ENCODE data around the gene ARMS2.

Gene ARMS2

DNA sequence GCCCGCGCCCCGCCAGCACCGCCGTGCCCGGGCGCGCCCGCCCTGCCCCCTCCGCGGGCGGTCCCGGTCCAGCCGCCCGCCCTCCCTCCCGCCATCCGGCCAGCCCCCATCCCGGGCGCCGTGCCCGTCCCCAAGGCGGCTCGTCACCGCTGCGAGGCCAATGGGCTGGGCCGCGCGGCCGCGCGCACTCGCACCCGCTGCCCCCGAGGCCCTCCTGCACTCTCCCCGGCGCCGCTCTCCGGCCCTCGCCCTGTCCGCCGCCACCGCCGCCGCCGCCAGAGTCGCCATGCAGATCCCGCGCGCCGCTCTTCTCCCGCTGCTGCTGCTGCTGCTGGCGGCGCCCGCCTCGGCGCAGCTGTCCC is 6.9 kb downstream of the ARMS2 start, which contains the start of gene HTRA1:
TSS of gene HTRA1 (plus strand) at position 187 of the 362 bp plus-strand sequence. CDS start at position 287, 100 bp downstream.
- Histone ChIP-seq H3K9me3 (ENCODE audit: low read length) (no peaks in the 10 kb centered on the region), H3K27me3 (ENCODE audit: insufficient read depth, low read length) (no peaks in the 10 kb centered on the region), H3K9ac (ENCODE audit: low read length) (no peak within 1 kb of the TSS), H3K27ac (ENCODE audit: low read depth, low read length, poor library complexity, severe bottlenecking) (no peak within 1 kb of the TSS), H2AFZ (ENCODE audit: low read length) (no peak within 1 kb of the TSS), H3K4me1 (ENCODE audit: insufficient read depth, low read length, severe bottlenecking) (no peaks in the 10 kb centered on the region), H3F3A (ENCODE audit: insufficient read depth, low read length) (no peaks in the 10 kb centered on the region), H4K20me1 (ENCODE audit: insufficient read depth, low read length) (no peaks in the 10 kb centered on the region), H3K4me2 (ENCODE audit: low read length) (no peak within 1 kb of the TSS), H3K9me2 (ENCODE audit: low read depth, low read length) (no peaks in the 10 kb centered on the region), H3K79me2 (ENCODE audit: insufficient read depth, low read length) (no peaks in the 10 kb centered on the region), H3K36me3 (ENCODE audit: insufficient read depth, low read length) (no peaks in the 10 kb centered on the region), H3K4me3 (ENCODE audit: low read depth, low read length, poor library complexity, severe bottlenecking) (no peak within 1 kb of the TSS)
- no peak for TF ChIP-seq EZH2 (IDR thresholded peaks at IDR 0.05; ENCODE audit: borderline replicate concordance, low read length)
- TF ChIP-seq, protein P1, sequence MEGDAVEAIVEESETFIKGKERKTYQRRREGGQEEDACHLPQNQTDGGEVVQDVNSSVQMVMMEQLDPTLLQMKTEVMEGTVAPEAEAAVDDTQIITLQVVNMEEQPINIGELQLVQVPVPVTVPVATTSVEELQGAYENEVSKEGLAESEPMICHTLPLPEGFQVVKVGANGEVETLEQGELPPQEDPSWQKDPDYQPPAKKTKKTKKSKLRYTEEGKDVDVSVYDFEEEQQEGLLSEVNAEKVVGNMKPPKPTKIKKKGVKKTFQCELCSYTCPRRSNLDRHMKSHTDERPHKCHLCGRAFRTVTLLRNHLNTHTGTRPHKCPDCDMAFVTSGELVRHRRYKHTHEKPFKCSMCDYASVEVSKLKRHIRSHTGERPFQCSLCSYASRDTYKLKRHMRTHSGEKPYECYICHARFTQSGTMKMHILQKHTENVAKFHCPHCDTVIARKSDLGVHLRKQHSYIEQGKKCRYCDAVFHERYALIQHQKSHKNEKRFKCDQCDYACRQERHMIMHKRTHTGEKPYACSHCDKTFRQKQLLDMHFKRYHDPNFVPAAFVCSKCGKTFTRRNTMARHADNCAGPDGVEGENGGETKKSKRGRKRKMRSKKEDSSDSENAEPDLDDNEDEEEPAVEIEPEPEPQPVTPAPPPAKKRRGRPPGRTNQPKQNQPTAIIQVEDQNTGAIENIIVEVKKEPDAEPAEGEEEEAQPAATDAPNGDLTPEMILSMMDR (IDR thresholded peaks at IDR 0.05; ENCODE audit: low read length): no peak

GRCh38 chr10:122461729-122462532 is 7.5 kb downstream of the ARMS2 start:
- Histone ChIP-seq H4K20me1 (ENCODE audit: insufficient read depth, low read length) (no peaks in the 10 kb centered on the region), H3K79me2 (ENCODE audit: insufficient read depth, low read length) (no peaks in the 10 kb centered on the region), H3F3A (ENCODE audit: insufficient read depth, low read length) (no peaks in the 10 kb centered on the region), H3K4me1 (ENCODE audit: insufficient read depth, low read length, severe bottlenecking) (no peaks in the 10 kb centered on the region), H3K27ac (ENCODE audit: low read depth, low read length, poor library complexity, severe bottlenecking) (no peak overlapping the region), H3K27me3 (ENCODE audit: insufficient read depth, low read length) (no peaks in the 10 kb centered on the region), H3K4me2 (ENCODE audit: low read length) (no peak overlapping the region), H3K4me3 (ENCODE audit: low read depth, low read length, poor library complexity, severe bottlenecking) (no peak overlapping the region), H3K9me3 (ENCODE audit: low read length) (no peaks in the 10 kb centered on the region), H3K9ac (ENCODE audit: low read length) (no peak overlapping the region), H3K36me3 (ENCODE audit: insufficient read depth, low read length) (no peaks in the 10 kb centered on the region), H3K9me2 (ENCODE audit: low read depth, low read length) (no peaks in the 10 kb centered on the region), H2AFZ (ENCODE audit: low read length) (no peak overlapping the region)
- TF ChIP-seq, protein P1 (IDR thresholded peaks at IDR 0.05; ENCODE audit: low read length): no peak
- no peak for TF ChIP-seq EZH2 (IDR thresholded peaks at IDR 0.05; ENCODE audit: borderline replicate concordance, low read length)

DNA sequence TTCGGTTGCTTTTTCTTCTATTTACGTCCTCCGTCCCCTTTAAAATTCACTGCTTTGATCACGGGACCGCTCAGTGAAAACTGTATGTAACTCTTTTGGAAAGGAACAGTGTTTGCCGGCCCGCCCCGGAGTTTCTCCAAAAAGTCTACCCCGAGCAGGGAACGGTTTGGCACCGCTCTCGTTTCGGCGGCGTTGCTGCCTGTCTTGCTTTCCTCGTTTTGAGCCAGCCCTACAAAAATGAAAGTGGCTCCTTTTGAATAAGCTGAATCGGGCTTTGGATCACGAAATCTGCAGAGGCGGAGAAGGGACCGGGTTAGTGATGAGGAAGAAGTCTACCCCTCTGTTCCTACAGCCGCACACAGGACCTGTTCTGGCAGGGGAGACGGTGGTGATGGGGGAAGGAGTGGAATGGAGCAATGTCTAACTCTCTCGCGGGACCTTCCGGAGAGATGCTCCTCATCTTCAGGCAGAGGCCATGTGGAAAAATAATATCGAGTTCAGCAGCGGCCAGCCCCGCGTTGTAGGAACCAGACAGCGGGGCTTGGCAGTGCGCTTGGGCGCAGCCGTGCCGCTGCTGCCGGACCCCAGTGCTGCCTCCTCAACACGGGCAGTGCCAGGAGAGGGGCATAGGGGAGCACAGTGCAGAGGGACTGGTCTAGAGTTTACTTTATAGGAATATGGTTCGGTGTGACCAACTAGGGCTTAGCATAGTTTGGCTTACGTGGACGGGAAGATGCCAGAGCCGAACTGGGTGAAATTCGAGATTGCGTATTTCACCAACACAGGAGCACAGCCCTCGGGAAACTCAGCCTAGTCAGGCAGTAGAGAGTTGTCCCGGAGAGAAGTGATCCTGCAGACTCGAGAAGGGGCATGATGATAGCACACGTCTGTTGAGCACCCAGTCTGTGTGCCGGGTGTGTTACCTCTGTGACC is 8.3 kb downstream of the ARMS2 start:
- no peaks in the 10 kb centered on the region for H3K9me2 ChIP-seq (ENCODE audit: low read depth, low read length)
- H4K20me1 ChIP-seq (ENCODE audit: insufficient read depth, low read length): no peaks in the 10 kb centered on the region
- no peak overlapping the region for H3K4me2 ChIP-seq (ENCODE audit: low read length)
- no peaks in the 10 kb centered on the region for H3K9me3 ChIP-seq (ENCODE audit: low read length)
- H3K4me1 ChIP-seq (ENCODE audit: insufficient read depth, low read length, severe bottlenecking): no peaks in the 10 kb centered on the region
- H3K36me3 ChIP-seq (ENCODE audit: insufficient read depth, low read length): no peaks in the 10 kb centered on the region
- no peak for TF ChIP-seq EZH2 (IDR thresholded peaks at IDR 0.05; ENCODE audit: borderline replicate concordance, low read length)
- TF ChIP-seq, protein P1 (IDR thresholded peaks at IDR 0.05; ENCODE audit: low read length): no peak
- H3K27ac ChIP-seq (ENCODE audit: low read depth, low read length, poor library complexity, severe bottlenecking): no peak overlapping the region
- no peaks in the 10 kb centered on the region for H3K27me3 ChIP-seq (ENCODE audit: insufficient read depth, low read length)
- H3K9ac ChIP-seq (ENCODE audit: low read length): no peak overlapping the region
- H3K79me2 ChIP-seq (ENCODE audit: insufficient read depth, low read length): no peaks in the 10 kb centered on the region
- H2AFZ ChIP-seq (ENCODE audit: low read length): no peak overlapping the region
- H3K4me3 ChIP-seq (ENCODE audit: low read depth, low read length, poor library complexity, severe bottlenecking): no peak overlapping the region
- H3F3A ChIP-seq (ENCODE audit: insufficient read depth, low read length): no peaks in the 10 kb centered on the region

Data from OCI-LY1 (cell line).